ENCODE data around the gene HERC4. TPM values are rescaled to one million over a fixed set of nuclear protein-coding genes. Genes with fewer than 3 reads are reported as not detected.

HERC4 gene
- total and polyA plus RNA-seq, 9 of the 15 experiments (the other 6 are each of a cell fraction or from before 2014, with no cell fraction given) = 12.5 to 33.5 (median 22.8) TPM

DNA sequence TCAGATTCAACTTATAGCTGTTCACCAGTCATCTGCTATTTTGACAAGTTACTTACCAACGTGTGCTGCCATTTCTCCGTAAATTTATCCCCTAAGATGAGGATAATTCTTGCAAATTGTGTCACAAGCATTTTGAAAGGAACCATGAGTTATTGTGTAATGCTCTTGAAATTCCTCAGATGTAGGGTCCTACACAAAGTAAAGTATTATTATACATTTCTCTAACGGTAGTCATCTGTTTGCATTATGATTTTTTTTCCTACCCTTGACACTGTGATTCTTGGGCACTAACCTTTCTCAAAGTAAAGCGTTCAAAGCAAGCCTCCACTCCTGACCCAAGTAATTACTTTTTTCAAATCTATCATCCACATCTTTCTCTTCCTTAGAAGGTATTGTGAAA lies 8.1 kb downstream of the HERC4 start:
- peaks cover 25% of the 10 kb centered on the region for H3K79me2 ChIP-seq (ENCODE audit: control insufficient read depth, insufficient read depth, low read length)
- H3K27ac ChIP-seq (ENCODE audit: extremely low read depth, low read depth, low read length) = no peak overlapping the region
- peaks cover 36% of the 10 kb centered on the region for H3K36me3 ChIP-seq (ENCODE audit: control insufficient read depth, insufficient read depth, low read length)
- in situ Hi-C loops (cut with MboI) = no loop called here
- FAIRE-seq = no peak
- no TSS peak for BruUV-seq (replicated peaks)
- ChIA-PET POLR2A (interaction anchor here (0.7 kb wide), 1 partner anchor 18 kb away, joined by 3 read pairs; no protein-coding TSS in a partner anchor), CTCF (ENCODE audit: low intra/inter-chr PET ratio) (no interaction called here)
- H3K4me2 ChIP-seq (ENCODE audit: insufficient read depth, low read length) = no peak overlapping the region
- 62% methylated on average over 4 of the region's 4 CpGs for WGBS (ENCODE audit: insufficient coverage, low coverage, missing lambda C conversion rate)
- H3K9me1 ChIP-seq (ENCODE audit: control insufficient read depth, insufficient read depth, low read length) = no peaks in the 10 kb centered on the region
- no peak overlapping the region for H3K9ac ChIP-seq (ENCODE audit: insufficient read depth in 1 of 2, low read depth in 2 of 2, low read length in 2 of 2)
- TF ChIP-seq IFI16 (CRISPR knock-in tag; IDR thresholded peaks at IDR 0.05) (no peak), CEBPG (CRISPR knock-in tag; IDR thresholded peaks at IDR 0.05) (no peak), CEBPG (tag; conservative IDR thresholded peaks at IDR 0.05 in 1 of 2, IDR thresholded peaks at IDR 0.05 in 1 of 2) (0 out of 4 replicates have a peak, but pooled peaks of 1 of the 2 experiments have one; percentile 13), NCOA6 (IDR thresholded peaks at IDR 0.05) (no peak), ZNF282 (CRISPR knock-in tag; IDR thresholded peaks at IDR 0.05) (no peak), FOXP4 (CRISPR knock-in tag; IDR thresholded peaks at IDR 0.05; ENCODE audit: borderline replicate concordance) (no peak), CEBPB (tag; IDR thresholded peaks at IDR 0.05) (peak; percentile 35; the same call in 1 of the 2 replicates), KLF6 (CRISPR knock-in tag; IDR thresholded peaks at IDR 0.05; ENCODE audit: borderline replicate concordance) (no peak), MED1 (CRISPR knock-in tag; IDR thresholded peaks at IDR 0.05; ENCODE audit: borderline replicate concordance) (no peak), SPI1 (IDR thresholded peaks at IDR 0.05; ENCODE audit: borderline replicate concordance, low read depth, low read length) (no peak), MEIS2 (IDR thresholded peaks at IDR 0.05; ENCODE audit: partially characterized antibody) (no peak), STAT5A (IDR thresholded peaks at IDR 0.05; ENCODE audit: borderline replicate concordance, low read length) (no peak), RBM14 (IDR thresholded peaks at IDR 0.05; ENCODE audit: borderline replicate concordance, insufficient read depth, low read depth, low read length) (no peak), ZKSCAN1 (IDR thresholded peaks at IDR 0.05; ENCODE audit: low read depth, low read length) (no peak), SRF (CRISPR knock-in tag; IDR thresholded peaks at IDR 0.05) (0 out of 4 replicates have a peak, but pooled peaks of 1 of the 2 experiments have one; percentile 71), TBL1XR1 (IDR thresholded peaks at IDR 0.05; ENCODE audit: low read length in 2 of 2) (no peak), RBBP5 (IDR thresholded peaks at IDR 0.05; ENCODE audit: borderline replicate concordance, insufficient read depth, low read length, poor library complexity, severe bottlenecking) (no peak), CBFB (CRISPR knock-in tag; IDR thresholded peaks at IDR 0.05) (no peak)
- H2AFZ ChIP-seq (ENCODE audit: low read depth, low read length) = no peak overlapping the region
- ATAC-seq = no peak
- H4K20me1 ChIP-seq (replicated peaks; ENCODE audit: control insufficient read depth, insufficient read depth, low read length) = no peaks in the 10 kb centered on the region
- intact Hi-C loops (cut with micrococcal nuclease) = no loop called here
- H3K27me3 ChIP-seq (ENCODE audit: control insufficient read depth in 2 of 2, insufficient read depth in 2 of 2, low read length in 2 of 2) = no peaks in the 10 kb centered on the region
- H3K4me3 ChIP-seq = no peak overlapping the region
- no peaks in the 10 kb centered on the region for H3K9me3 ChIP-seq (replicated peaks; ENCODE audit: control insufficient read depth, insufficient read depth, low read depth, low read length)
- no peak for DNase-seq (ENCODE audit: extremely low read depth in 1 of 4, low spot score in 3 of 4)
- no peaks in the 10 kb centered on the region for H3K4me1 ChIP-seq (replicated peaks in 1 of 2; ENCODE audit: control insufficient read depth in 2 of 2, insufficient read depth in 2 of 2, low read length in 2 of 2)
